Activated naive CD4-positive, alpha-beta T cell treated with anti-CD3 and anti-CD28 coated beads for 36 hours (primary cell): ENCODE measurements around the gene XPOT. TPM values are rescaled to one million over a fixed set of nuclear protein-coding genes. Genes with fewer than 3 reads are reported as not detected.
"Not testable (repeated sequence)": the region's sequence is repeated elsewhere in the genome, so short reads cannot be mapped to it uniquely, and the experiment has no call there.

Experiments used
- CTCF ChIA-PET: fragments of 350-600 bp; sonication (Branson Sonifier 250); formaldehyde crosslinking; loops from one replicate; lab custom pipeline; 2021; ENCODE audit warnings: antibody characterized with exemption; lab: Charles Lee
- DNase-seq: peaks from one replicate; pipeline ENCODE4 v3.0.0-alpha.2; 2020
- H3K27ac Mint-ChIP-seq: one replicate; pipeline ENCODE4 v1.8.0; 2021; ENCODE audit warnings: mild to moderate bottlenecking, mixed read lengths
- H3K27me3 Mint-ChIP-seq: one replicate; pipeline ENCODE4 v1.8.0; 2021; ENCODE audit warnings: low read depth, mixed read lengths
- H3K36me3 Mint-ChIP-seq: one replicate; pipeline ENCODE4 v1.8.0; 2021; ENCODE audit warnings: low read depth, mixed read lengths
- H3K4me1 Mint-ChIP-seq: one replicate; pipeline ENCODE4 v1.8.0; 2021; ENCODE audit warnings: low read depth, mixed read lengths
- H3K4me3 Mint-ChIP-seq: one replicate; pipeline ENCODE4 v1.8.0; 2021; ENCODE audit warnings: mild to moderate bottlenecking, moderate library complexity, mixed read lengths
- H3K9me3 Mint-ChIP-seq: one replicate; pipeline ENCODE4 v1.8.0; 2021; ENCODE audit warnings: mixed read lengths
- intact Hi-C: fragments of 100-400 bp; cut with micrococcal nuclease; formaldehyde crosslinking; loops from one replicate; pipeline ENCODE4 v1.15.1; 2023
- total RNA-seq, 2 experiments: library from RNA; stranded (reverse); gene quantifications; one replicate each; pipeline ENCODE4 v1.2.3, GENCODE V29; 2021

The XPOT gene, protein sequence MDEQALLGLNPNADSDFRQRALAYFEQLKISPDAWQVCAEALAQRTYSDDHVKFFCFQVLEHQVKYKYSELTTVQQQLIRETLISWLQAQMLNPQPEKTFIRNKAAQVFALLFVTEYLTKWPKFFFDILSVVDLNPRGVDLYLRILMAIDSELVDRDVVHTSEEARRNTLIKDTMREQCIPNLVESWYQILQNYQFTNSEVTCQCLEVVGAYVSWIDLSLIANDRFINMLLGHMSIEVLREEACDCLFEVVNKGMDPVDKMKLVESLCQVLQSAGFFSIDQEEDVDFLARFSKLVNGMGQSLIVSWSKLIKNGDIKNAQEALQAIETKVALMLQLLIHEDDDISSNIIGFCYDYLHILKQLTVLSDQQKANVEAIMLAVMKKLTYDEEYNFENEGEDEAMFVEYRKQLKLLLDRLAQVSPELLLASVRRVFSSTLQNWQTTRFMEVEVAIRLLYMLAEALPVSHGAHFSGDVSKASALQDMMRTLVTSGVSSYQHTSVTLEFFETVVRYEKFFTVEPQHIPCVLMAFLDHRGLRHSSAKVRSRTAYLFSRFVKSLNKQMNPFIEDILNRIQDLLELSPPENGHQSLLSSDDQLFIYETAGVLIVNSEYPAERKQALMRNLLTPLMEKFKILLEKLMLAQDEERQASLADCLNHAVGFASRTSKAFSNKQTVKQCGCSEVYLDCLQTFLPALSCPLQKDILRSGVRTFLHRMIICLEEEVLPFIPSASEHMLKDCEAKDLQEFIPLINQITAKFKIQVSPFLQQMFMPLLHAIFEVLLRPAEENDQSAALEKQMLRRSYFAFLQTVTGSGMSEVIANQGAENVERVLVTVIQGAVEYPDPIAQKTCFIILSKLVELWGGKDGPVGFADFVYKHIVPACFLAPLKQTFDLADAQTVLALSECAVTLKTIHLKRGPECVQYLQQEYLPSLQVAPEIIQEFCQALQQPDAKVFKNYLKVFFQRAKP
- total RNA-seq: 100 to 1,000 TPM; 227 to 236 TPM

DNA sequence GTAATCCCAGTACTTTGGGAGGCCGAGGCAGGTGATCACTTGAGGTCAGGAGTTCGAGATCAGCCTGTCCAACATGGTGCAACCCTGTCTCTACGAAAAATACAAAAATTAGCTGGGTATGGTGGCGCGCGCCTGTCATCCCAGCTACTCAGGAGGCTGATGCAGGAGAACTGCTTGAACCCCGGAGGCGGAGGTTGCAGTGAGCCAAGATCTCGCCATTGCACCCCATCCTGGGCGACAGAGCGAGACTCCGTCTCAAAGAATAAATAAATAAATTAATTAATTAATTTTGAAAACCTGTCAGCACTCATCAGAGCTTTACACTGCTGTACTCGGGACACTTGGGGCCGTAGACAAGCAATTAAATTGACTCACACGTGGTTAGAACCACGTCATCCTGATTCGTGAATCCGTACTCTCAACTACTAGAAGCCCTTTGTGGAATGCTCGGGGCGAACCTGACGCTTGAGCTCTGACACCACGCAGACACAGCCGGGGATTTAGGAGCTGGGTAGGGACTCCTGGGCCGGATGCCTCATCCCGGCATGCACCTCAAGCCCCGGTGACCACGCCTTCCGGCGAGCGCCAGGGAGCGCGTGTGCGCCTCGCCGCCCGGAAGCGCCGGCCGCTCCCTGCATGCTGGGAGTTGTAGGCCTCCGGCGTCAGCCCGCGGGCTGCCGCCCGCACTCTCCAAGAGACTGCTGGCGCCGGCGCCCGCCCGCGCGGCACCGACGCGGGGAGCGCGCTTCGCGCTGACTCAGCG is at the start of gene XPOT:
XPOT (plus strand) TSS at position 686 of the 763 bp plus-strand sequence. CDS start 5,644 bp downstream, outside the sequence.
- intact Hi-C loops: loop anchor here (1.0 to 10.0 kb wide), 13 partner anchors 14 to 1901 kb away; partner anchors contain the start of genes C12orf56, DPY19L2, GNS and HELB
- H3K27me3 Mint-ChIP-seq: no peaks in the 10 kb centered on the region
- H3K27ac Mint-ChIP-seq: peak within 1 kb of the TSS; percentile 97
- H3K36me3 Mint-ChIP-seq: peaks cover 20% of the 10 kb centered on the region
- peak; percentile 94 for DNase-seq
- H3K9me3 Mint-ChIP-seq: no peaks in the 10 kb centered on the region
- peak within 1 kb of the TSS; percentile 95 for H3K4me3 Mint-ChIP-seq
- H3K4me1 Mint-ChIP-seq: peaks cover 28% of the 10 kb centered on the region
- CTCF ChIA-PET: interaction anchor here (1.1 to 1.6 kb wide), 3 partner anchors 13 to 19 kb away, joined by 4 to 6 read pairs (median 4); partner anchors contain the start of gene C12orf56

DNA sequence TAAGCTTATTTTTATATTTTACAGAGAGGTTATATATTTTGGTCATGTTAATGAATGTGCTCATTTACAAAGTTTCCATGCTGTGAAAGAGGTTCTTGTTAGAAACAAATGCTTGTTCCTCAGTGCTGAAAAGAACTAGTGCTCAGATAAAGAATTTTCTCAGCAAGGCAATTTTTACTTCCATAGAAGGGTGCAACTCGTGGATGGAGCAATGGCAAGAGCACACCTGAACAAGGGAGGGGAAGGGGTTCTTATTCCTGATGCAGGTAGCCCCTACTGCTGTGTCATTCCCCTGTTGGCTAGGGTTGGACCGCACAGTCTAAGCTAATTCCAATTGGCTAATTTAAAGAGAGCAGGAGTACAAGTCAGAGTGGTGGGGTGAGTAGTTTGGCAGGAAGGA is 48.0 kb upstream of the XPOT start:
- H3K27me3 Mint-ChIP-seq, DNase-seq, H3K27ac Mint-ChIP-seq, H3K9me3 Mint-ChIP-seq, H3K36me3 Mint-ChIP-seq, H3K4me1 Mint-ChIP-seq, intact Hi-C loops, H3K4me3 Mint-ChIP-seq: not testable (repeated sequence)
- CTCF ChIA-PET: interaction anchor here (0.5 kb wide), 1 partner anchor 174 kb away, joined by 3 read pairs; no protein-coding TSS in a partner anchor

DNA sequence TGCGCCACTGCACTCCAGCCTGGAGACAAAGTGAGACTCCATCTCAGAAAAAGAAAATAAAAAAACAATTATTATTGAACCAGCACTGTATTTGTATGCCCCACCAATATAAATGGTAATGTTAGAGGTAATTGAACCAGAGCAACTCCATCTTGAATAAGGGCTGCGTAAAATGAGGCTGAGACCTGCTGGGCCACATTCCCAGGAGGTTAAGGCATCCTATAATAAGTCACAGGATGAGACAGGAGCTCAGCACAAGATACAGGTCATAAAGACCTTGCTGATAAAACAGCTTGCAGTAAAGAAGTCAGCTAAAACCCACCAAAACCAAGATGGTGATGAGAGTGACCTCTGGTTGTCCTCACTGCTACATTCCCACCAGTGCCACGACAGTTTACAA is 43.0 kb upstream of the XPOT start:
- H3K27me3 Mint-ChIP-seq, DNase-seq, H3K27ac Mint-ChIP-seq, intact Hi-C loops, H3K9me3 Mint-ChIP-seq, H3K36me3 Mint-ChIP-seq, H3K4me1 Mint-ChIP-seq, H3K4me3 Mint-ChIP-seq: not testable (repeated sequence)
- CTCF ChIA-PET: interaction anchor here (0.6 kb wide), 1 partner anchor 442 kb away, joined by 3 read pairs; no protein-coding TSS in a partner anchor

DNA sequence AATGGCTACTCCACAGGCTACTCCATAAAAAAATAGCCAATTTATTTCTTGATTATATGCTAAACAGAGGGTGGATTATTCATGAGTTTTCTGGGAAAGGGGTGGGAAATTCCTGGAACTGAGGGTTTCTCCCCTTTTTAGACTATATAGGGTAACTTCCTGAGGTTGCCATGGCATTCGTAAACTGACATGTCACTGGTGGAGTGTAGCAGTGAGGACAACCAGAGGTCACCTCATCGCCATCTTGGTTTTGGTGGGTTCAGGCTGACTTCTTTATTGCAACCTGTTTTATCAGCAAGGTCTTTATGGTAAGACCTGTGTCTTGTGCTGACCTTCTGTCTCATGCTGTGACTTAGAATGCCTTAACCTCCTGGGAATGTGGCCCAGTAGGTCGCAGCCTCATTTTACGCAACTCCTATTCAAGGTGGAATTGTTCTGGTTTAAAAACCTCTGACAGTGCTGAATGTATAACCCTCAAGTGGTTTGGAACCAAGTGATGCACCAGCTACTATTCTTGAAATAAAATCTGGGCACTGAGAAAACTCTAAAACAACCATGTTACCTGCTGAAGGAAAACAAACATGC is 41.4 kb upstream of the XPOT start:
- intact Hi-C loops: no loop called here
- H3K4me1 Mint-ChIP-seq: no peaks in the 10 kb centered on the region
- no peaks in the 10 kb centered on the region for H3K36me3 Mint-ChIP-seq
- H3K27ac Mint-ChIP-seq: no peak overlapping the region
- H3K4me3 Mint-ChIP-seq: no peak overlapping the region
- no peaks in the 10 kb centered on the region for H3K9me3 Mint-ChIP-seq
- H3K27me3 Mint-ChIP-seq: no peaks in the 10 kb centered on the region
- CTCF ChIA-PET: no interaction called here
- DNase-seq: no peak

DNA sequence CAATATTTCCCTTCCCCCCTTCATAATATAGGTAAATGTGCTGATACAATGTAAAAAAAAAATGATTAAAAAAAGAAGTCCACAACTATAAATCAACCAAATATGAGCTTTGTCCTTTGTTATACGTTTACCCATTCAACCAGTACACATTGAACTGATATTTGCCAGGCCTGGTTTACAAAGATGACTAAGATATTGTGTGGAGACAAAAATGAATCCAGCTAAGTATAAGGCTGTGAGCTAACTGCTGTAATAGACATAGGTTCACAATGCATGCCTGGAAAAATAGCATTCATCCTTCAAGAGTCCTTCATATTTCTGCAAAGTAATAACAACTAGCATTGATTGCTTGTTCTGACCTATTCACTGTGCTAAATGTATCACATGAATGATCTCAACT is 20.5 kb upstream of the XPOT start:
- DNase-seq: no peak
- intact Hi-C loops: no loop called here

DNA sequence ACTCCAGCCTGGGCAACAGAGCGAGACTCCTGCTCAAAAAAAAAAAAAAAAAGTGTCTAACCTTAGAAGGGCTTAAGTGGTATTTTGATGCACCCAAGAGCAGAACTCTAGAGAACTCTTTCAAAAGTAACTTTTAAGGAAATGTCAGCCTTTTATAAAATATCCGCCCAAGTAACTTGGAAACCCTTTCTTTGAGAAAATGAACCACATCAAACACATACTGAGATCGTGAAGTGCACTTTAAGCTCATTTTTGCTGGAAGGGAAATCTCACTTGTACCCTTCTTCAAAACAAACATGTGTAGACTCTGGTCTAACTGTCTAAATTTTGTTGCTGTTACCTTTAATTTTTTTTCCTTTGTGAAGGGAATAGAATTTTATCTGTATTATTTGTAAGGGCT is 19.2 kb upstream of the XPOT start:
- Mint-ChIP-seq H3K27me3 (no peaks in the 10 kb centered on the region), H3K4me3 (no peak overlapping the region), H3K36me3 (peaks cover 1% of the 10 kb centered on the region), H3K4me1 (peaks cover 24% of the 10 kb centered on the region), H3K27ac (peak overlapping the region; percentile 10), H3K9me3 (peaks cover 17% of the 10 kb centered on the region)
- intact Hi-C loops: loop anchor here (1.0 to 5.0 kb wide), 2 partner anchors 19 to 608 kb away; partner anchors contain the start of genes RXYLT1 and XPOT
- CTCF ChIA-PET: interaction anchor here (0.6 to 1.0 kb wide), 2 partner anchors 19 to 335 kb away, joined by 3 to 4 read pairs; partner anchors contain the start of gene XPOT
- no peak for DNase-seq

More for the DNA sequence above, 20.5 kb upstream of the XPOT start:
- Mint-ChIP-seq H3K9me3 (peaks cover 17% of the 10 kb centered on the region), H3K27ac (no peak overlapping the region), H3K27me3 (no peaks in the 10 kb centered on the region), H3K36me3 (peaks cover 1% of the 10 kb centered on the region), H3K4me3 (no peak overlapping the region), H3K4me1 (peaks cover 24% of the 10 kb centered on the region)
- CTCF ChIA-PET: no interaction called here

DNA sequence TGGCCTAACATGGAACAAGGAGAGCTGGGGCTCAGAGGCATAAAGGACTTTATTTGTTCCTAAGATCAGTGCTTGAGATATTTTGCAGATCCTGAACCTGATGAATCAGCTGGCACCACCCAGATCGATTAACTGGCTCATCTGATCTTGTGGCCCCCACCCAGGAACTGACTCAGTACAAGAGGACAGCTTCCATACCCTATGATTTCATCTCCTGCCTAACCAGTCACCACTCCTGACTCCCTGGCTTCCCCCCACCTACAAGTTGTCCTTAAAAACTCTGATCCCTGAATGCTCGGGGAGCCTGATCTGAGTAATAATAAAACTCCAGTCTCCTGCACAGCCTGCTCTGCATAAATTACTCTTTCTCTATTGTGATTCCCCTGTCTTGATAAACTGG is 18.7 kb upstream of the XPOT start:
- peaks cover 24% of the 10 kb centered on the region for H3K4me1 Mint-ChIP-seq
- intact Hi-C loops: loop anchor here (1.0 to 5.0 kb wide), 2 partner anchors 19 to 608 kb away; partner anchors contain the start of genes RXYLT1 and XPOT
- H3K36me3 Mint-ChIP-seq: peaks cover 1% of the 10 kb centered on the region
- peak overlapping the region; percentile 10 for H3K27ac Mint-ChIP-seq
- peak overlapping the region; percentile 11 for H3K4me3 Mint-ChIP-seq
- CTCF ChIA-PET: interaction anchor here (0.7 to 1.0 kb wide), 2 partner anchors 18 to 118 kb away, joined by 3 to 4 read pairs; partner anchors contain the start of gene XPOT
- peaks cover 13% of the 10 kb centered on the region for H3K9me3 Mint-ChIP-seq
- no peaks in the 10 kb centered on the region for H3K27me3 Mint-ChIP-seq
- DNase-seq: peak; percentile 67

DNA sequence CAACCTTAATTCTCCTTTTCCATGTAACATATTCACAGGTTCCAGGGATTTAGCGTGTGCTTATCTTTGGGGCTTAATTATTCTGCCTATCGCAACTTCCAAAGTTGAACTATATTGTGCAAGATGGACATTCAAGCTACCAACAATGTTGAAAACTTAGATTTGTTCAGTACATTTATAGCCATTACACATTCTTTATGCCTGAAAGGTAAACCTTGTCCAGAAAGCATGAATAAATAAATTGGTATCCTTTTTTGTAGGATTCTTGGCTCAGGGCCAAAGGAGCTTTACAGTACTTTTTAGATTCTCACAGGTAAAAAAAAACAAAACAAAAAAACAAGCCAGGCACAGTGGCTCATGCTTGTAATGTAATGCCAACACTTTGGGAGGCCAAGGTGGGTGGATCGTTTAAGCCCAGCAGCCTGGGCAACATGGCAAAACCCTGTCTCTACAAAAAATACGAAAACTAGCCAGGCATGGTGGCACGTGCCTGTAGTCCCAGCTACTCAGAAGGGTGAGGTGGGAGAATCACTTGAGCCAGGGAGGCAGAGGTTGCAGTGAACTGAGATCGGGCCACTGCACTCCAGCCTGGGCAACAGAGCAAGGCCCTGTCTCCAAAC is 16.9 kb upstream of the XPOT start:
- no peaks in the 10 kb centered on the region for H3K27me3 Mint-ChIP-seq
- CTCF ChIA-PET: interaction anchor here (0.6 kb wide), 1 partner anchor 16 kb away, joined by 4 read pairs; no protein-coding TSS in a partner anchor
- DNase-seq: no peak
- no peak overlapping the region for H3K4me3 Mint-ChIP-seq
- H3K36me3 Mint-ChIP-seq: no peaks in the 10 kb centered on the region
- intact Hi-C loops: loop anchor here (5.0 kb wide), 1 partner anchor 610 kb away; the partner anchor contains the start of gene RXYLT1
- no peaks in the 10 kb centered on the region for H3K9me3 Mint-ChIP-seq
- peaks cover 34% of the 10 kb centered on the region for H3K4me1 Mint-ChIP-seq
- H3K27ac Mint-ChIP-seq: no peak overlapping the region

DNA sequence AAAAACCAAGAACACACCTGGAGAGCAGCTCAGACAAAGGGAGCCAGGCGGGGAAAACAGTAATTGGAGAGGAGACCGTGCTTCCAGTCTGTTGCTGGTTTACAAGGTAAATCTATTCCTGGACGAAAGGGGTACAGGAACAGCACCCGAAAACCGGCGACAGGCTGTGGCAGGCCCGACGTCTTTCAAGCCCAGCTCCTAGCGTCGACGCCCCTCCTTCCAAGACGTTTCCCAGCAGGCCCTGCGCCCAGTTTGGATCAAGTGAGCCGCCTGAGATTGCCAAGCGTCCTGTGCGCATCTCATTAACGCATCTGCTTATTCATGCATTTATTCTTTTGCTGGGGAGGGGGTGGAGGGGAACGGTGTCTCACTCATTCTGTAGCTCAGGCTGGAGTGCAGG is 15.0 kb upstream of the XPOT start:
- Mint-ChIP-seq H3K36me3 (no peaks in the 10 kb centered on the region), H3K4me3 (no peak overlapping the region), H3K27ac (no peak overlapping the region), H3K9me3 (no peaks in the 10 kb centered on the region), H3K27me3 (no peaks in the 10 kb centered on the region), H3K4me1 (peaks cover 33% of the 10 kb centered on the region)
- CTCF ChIA-PET: no interaction called here
- intact Hi-C loops: loop anchor here (5.0 kb wide), 1 partner anchor 612 kb away; the partner anchor contains the start of gene RXYLT1
- no peak for DNase-seq

DNA sequence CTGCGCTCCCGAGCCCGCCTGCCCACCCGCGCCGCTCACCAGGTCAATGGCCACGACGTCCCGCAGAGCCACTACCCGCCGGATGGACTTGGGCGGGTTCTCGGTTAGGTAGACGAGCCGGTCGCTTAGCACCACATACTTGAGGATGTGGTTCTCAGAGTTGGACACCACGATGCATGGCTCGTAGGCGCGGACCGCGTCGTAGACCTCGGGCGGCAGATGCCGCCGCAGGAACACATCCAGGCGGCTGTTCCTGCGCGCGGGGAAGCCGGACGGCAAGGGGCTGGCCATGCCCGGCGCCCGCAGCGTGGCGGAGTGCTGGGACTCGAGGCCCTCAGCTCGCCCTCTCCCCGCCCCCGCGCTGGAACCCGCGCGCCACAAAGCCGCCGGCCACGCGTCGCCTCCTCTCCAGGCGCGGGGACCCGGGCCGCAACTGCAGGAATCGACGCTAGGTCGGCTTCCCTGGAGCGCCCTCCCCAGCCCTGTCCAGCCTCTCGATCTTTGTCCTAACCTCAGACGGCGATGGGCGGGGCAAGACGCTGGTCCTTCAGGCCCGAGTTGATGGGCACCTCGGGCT is 13.8 kb upstream of the XPOT start, which contains the start of gene C12orf56:
C12orf56 (minus strand) TSS at position 484 of the 577 bp plus-strand sequence; CDS start at position 291, 193 bp downstream.
- peaks cover 21% of the 10 kb centered on the region for H3K4me1 Mint-ChIP-seq
- peak within 1 kb of the TSS; percentile 72 for H3K4me3 Mint-ChIP-seq
- CTCF ChIA-PET: interaction anchor here (0.6 to 1.6 kb wide), 4 partner anchors 13 to 624 kb away, joined by 3 to 7 read pairs (median 5); no protein-coding TSS in a partner anchor
- peak; percentile 36 for DNase-seq
- H3K27me3 Mint-ChIP-seq: no peaks in the 10 kb centered on the region
- intact Hi-C loops: loop anchor here (1.0 kb wide), 1 partner anchor 14 kb away; the partner anchor contains the start of gene XPOT
- no peaks in the 10 kb centered on the region for H3K9me3 Mint-ChIP-seq
- H3K27ac Mint-ChIP-seq: no peak within 1 kb of the TSS
- H3K36me3 Mint-ChIP-seq: no peaks in the 10 kb centered on the region
